Measurements from ENCODE around the gene SLC30A3. TPM values are rescaled to one million over a fixed set of nuclear protein-coding genes. Genes with fewer than 3 reads are reported as not detected.

Gene SLC30A3
- total RNA-seq, 4 donors from 2014 or later: 0.35 TPM; not detected in 3

DNA sequence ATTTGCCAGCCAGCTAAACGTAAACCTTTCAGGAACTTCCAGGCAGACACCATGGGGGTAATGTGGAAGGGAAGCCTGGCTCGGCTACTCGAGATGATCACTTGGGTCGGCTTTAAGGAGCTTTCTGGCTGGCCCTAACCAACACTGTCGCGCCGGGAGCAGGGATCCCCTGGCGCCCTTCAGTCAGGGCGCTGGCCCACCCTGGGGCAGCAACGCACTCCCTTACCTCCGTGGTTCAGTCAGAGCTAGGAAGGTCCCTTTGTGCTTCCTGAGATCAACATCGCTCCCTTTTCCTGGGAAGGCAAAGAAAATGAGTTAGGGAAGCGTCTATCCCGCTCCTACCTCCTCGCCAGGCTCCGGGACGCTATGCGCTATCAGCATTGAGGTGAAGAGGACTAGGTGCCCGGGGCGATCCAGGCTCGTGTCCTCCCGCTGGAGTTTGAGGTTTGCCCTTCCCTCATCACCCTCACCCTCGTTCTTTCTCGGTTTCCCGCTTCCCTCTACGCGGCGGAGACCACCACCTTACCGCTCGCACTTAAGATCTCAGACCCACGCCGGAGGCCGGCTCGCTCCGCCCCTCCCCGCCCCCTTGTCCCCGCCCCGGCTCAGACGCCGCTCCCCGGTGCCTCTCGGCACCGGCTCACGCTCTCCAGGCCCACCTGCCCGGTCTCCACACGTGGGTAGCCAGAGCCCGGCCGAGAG is 51.5 kb downstream of the SLC30A3 start:
- H3K27me3 ChIP-seq: no peaks in the 10 kb centered on the region
- H3K4me1 ChIP-seq: peaks cover 0 to 20% (median 6%) of the 10 kb centered on the region in 4 donors
- H3K36me3 ChIP-seq: peaks cover 0 to 20% (median 0%) of the 10 kb centered on the region in 3 donors
- TF ChIP-seq POLR2A (IDR thresholded peaks at IDR 0.05): no peak
- TF ChIP-seq, protein P1, sequence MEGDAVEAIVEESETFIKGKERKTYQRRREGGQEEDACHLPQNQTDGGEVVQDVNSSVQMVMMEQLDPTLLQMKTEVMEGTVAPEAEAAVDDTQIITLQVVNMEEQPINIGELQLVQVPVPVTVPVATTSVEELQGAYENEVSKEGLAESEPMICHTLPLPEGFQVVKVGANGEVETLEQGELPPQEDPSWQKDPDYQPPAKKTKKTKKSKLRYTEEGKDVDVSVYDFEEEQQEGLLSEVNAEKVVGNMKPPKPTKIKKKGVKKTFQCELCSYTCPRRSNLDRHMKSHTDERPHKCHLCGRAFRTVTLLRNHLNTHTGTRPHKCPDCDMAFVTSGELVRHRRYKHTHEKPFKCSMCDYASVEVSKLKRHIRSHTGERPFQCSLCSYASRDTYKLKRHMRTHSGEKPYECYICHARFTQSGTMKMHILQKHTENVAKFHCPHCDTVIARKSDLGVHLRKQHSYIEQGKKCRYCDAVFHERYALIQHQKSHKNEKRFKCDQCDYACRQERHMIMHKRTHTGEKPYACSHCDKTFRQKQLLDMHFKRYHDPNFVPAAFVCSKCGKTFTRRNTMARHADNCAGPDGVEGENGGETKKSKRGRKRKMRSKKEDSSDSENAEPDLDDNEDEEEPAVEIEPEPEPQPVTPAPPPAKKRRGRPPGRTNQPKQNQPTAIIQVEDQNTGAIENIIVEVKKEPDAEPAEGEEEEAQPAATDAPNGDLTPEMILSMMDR (IDR thresholded peaks at IDR 0.05): no peak
- H3K4me3 ChIP-seq: peak overlapping the region; percentile 63 to 88 (median 82)
- H3K27ac ChIP-seq: peak overlapping the region; percentile 95 to 98 (median 96)
- peak in 2 of 3 donors; percentile 44 to 91 for DNase-seq
- no peaks in the 10 kb centered on the region for H3K9me3 ChIP-seq

DNA sequence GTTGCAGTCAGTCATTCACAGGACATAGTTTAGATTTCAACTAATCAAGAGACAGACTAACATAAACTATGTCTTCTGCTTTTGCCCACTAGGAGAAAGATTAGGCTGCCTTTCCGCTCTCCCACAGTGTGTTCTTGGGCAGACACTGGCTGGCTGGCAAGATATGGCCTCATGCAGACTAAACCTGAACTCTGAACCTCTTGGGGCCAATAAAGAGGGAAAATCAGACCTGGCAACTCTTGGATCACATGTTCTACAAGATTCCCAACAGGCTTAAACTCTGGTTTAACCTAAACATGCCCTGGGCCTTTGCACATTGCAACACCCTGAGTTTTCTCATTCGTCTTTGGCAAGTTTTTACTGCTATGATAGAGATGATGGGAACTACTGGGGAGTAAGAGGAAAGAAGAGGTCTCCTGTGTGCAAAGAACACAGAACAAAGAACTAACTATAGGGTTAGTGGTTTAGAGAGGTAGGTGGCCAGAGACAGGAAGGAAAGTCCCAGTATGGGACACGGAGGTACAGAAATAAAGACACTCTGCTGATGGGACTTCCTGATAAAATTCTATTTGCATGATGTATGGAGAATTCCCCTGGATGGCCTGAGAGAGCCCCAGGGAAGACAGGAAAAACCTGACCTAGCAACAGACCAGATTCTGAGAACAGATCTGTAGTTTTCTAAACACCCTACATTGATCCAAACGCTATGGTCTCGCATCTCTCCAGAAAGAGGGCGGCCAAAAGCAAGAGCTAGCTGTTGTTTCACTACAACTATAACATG is 53.0 kb downstream of the SLC30A3 start:
- H3K27ac ChIP-seq: peak overlapping the region in 2 of 4 donors; percentile 30 to 76
- no peaks in the 10 kb centered on the region for H3K27me3 ChIP-seq
- H3K4me3 ChIP-seq: peak overlapping the region in 1 of 4 donors; percentile 10
- H3K36me3 ChIP-seq: peaks cover 0 to 34% (median 0%) of the 10 kb centered on the region in 3 donors
- peak in 1 of 3 donors; percentile 55 for DNase-seq
- H3K4me1 ChIP-seq: peaks cover 0 to 20% (median 6%) of the 10 kb centered on the region in 4 donors
- no peak for TF ChIP-seq POLR2A (IDR thresholded peaks at IDR 0.05)
- TF ChIP-seq, protein P1 (IDR thresholded peaks at IDR 0.05): peak in 2 of 6 experiments; percentile 36 to 40
- H3K9me3 ChIP-seq: no peaks in the 10 kb centered on the region

DNA sequence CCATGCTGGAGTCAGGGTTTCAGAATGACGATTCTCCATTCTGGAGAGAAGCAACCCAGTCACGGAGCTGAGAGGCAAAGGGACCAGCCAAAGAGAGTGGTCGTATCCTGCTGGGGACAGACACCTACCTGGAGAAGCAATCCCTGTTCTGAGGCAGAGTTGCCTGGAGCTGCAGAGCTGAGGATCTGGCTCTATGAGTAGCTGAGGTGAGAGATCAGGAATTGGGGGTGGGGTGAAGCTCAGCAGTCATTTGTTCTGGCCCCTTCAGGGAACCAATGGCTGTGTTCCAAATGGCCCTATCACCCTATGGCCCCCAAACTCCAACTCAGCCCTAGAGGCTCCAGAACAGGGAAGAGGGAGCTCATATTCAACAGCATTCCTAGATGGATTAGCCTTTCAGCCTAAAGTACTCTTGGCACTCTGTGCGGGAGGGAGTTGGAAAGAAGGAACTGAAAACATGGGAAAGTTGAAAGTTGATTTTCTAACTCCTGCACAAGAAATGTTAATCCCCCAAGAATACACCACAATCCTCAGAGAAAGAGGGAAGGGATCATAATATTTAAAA is 54.3 kb downstream of the SLC30A3 start:
- DNase-seq: peak in 1 of 3 donors; percentile 8
- TF ChIP-seq POLR2A (IDR thresholded peaks at IDR 0.05): no peak
- TF ChIP-seq, protein P1 (IDR thresholded peaks at IDR 0.05): no peak
- no peaks in the 10 kb centered on the region for H3K9me3 ChIP-seq
- H3K27me3 ChIP-seq: no peaks in the 10 kb centered on the region
- no peak overlapping the region for H3K4me3 ChIP-seq
- H3K36me3 ChIP-seq: peaks cover 0 to 47% (median 0%) of the 10 kb centered on the region in 3 donors
- H3K4me1 ChIP-seq: peaks cover 0 to 16% (median 6%) of the 10 kb centered on the region in 4 donors
- H3K27ac ChIP-seq: no peak overlapping the region

DNA sequence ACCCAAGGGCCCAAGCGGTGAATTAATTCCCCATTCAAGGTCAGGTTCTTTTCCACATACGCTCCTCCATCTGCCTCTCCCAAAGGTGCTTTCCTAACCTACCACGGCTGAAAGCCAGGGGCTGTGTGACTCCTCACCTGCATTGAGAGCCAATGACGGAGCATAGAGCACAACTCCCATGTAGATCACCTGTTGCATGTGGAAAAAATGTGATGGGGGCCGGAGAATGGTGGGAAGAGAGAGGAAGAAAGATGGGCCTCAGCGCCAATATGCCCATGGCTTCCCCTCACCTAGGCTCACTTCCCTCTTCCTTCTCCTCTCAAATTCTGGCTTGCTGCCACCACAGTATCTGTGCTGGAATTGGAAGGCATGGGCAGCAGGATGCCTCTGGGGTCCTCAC is 56.5 kb downstream of the SLC30A3 start:
- peaks cover 0 to 8% (median 2%) of the 10 kb centered on the region in 4 donors for H3K4me1 ChIP-seq
- H3K4me3 ChIP-seq: no peak overlapping the region
- H3K9me3 ChIP-seq: no peaks in the 10 kb centered on the region
- no peak for DNase-seq
- TF ChIP-seq, protein P1 (IDR thresholded peaks at IDR 0.05): no peak
- no peak for TF ChIP-seq POLR2A (IDR thresholded peaks at IDR 0.05)
- no peak overlapping the region for H3K27ac ChIP-seq
- H3K27me3 ChIP-seq: no peaks in the 10 kb centered on the region
- peaks cover 0 to 62% (median 0%) of the 10 kb centered on the region in 3 donors for H3K36me3 ChIP-seq

DNA sequence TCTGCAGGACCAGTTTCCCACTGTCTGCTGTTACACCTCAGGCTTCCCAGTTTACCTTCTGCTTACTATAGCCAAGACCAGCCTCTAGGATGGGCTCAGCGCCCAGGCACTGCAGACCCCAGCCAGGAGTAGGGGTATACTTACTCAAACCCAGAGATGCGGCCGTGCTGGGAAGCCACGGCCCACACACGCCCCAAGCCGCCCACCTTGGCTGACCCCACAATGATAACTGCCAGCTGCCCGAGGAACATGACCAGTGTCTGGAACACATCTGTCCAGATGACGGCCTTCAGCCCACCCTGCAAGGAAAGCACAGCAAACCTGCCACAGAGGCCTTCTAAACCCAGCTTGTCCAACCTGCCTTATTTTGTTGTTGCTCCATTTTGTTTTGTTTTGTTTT is 57.6 kb downstream of the SLC30A3 start:
- Histone ChIP-seq H3K27me3 (no peaks in the 10 kb centered on the region), H3K36me3 (peaks cover 0 to 73% (median 0%) of the 10 kb centered on the region in 3 donors), H3K4me1 (no peaks in the 10 kb centered on the region), H3K9me3 (no peaks in the 10 kb centered on the region), H3K4me3 (no peak overlapping the region), H3K27ac (no peak overlapping the region)
- DNase-seq: peak in 1 of 3 donors; percentile 28
- TF ChIP-seq, protein P1 (IDR thresholded peaks at IDR 0.05): no peak
- no peak for TF ChIP-seq POLR2A (IDR thresholded peaks at IDR 0.05)

Measured in Peyer's patch (tissue), 4 donors.